Upper lobe of right lung (tissue), 1 donor: Measurements from ENCODE around the gene PDE6C. TPM values are rescaled to one million over a fixed set of nuclear protein-coding genes. Genes with fewer than 3 reads are reported as not detected.
A peak's percentile ranks its signal among the peaks of the same experiment; 100 is the strongest.

Experiments
- ATAC-seq: fragments of 200-7000 bp; cut with Tn5 transposase; one replicate; pipeline ENCODE4 v1.9.1; 2020; ENCODE audit warnings: mild to moderate bottlenecking, moderate library complexity
- DNase-seq: peaks from one replicate; pipeline ENCODE4 v3.0.0-alpha.2; 2020
- H3K27ac ChIP-seq: fragments of 200-600 bp; one replicate; pipeline ENCODE4 v1.8.0; 2022
- H3K27me3 ChIP-seq: fragments of 200-600 bp; one replicate; pipeline ENCODE4 v1.8.0; 2022; ENCODE audit warnings: mild to moderate bottlenecking
- H3K36me3 ChIP-seq: fragments of 200-600 bp; one replicate; pipeline ENCODE4 v1.8.0; 2022
- H3K4me1 ChIP-seq: fragments of 200-600 bp; one replicate; pipeline ENCODE4 v1.8.0; 2022
- H3K4me3 ChIP-seq: fragments of 200-600 bp; one replicate; pipeline ENCODE4 v1.8.0; 2022; ENCODE audit warnings: mild to moderate bottlenecking
- H3K9me3 ChIP-seq: fragments of 200-600 bp; one replicate; pipeline ENCODE4 v1.8.0; 2022
- CTCF ChIP-seq: fragments of 200-600 bp; IDR thresholded peaks from one replicate; pipeline ENCODE4 v1.8.0; 2022; ENCODE audit warnings: antibody characterized with exemption
- intact Hi-C: fragments of 100-400 bp; cut with DNase I; formaldehyde crosslinking; loops from one replicate; pipeline ENCODE4 v1.11.0; 2022
- long read RNA-seq: library from polyadenylated mRNA; unstranded; transcript quantifications from one replicate; pipeline ENCODE4 v2.0.0, GENCODE V29; 2021
- total RNA-seq: library from RNA; stranded (reverse); fragmentation: NEBNext Ultra II Directional; extraction: Animal tissue kit (Norgen Biotek cat#: 25700); gene quantifications from one replicate; pipeline ENCODE4 v1.2.1, GENCODE V29; 2021
- donor health status: DM: no; HTN: yes; CAD: no; lungs with severe emphysema.

The PDE6C gene
- not detected for total RNA-seq
- long read RNA-seq, partial matches to known transcripts = 0 of 1 reads
- long read RNA-seq, other reads (novel, unspliced or antisense) = 1 of 1 reads

GRCh38 chr10:93612311-93612710 lies at the start of gene PDE6C:
Gene PDE6C, plus strand, starts transcription at chr10:93612537. Its CDS starts 189 bp downstream, at chr10:93612726.
- DNase-seq (no peak), ATAC-seq (no peak)
- intact Hi-C loops = no loop called here
- H3K36me3 ChIP-seq = no peaks in the 10 kb centered on the region
- peaks cover 9% of the 10 kb centered on the region for H3K27me3 ChIP-seq
- H3K27ac ChIP-seq = no peak within 1 kb of the TSS
- no peaks in the 10 kb centered on the region for H3K4me1 ChIP-seq
- no peak within 1 kb of the TSS for H3K4me3 ChIP-seq
- TF ChIP-seq CTCF = no peak
- H3K9me3 ChIP-seq = no peaks in the 10 kb centered on the region

GRCh38 chr10:93565446-93565845 lies 46.9 kb upstream of the PDE6C start:
- intact Hi-C loops = no loop called here
- ATAC-seq (peak; percentile 83), DNase-seq (peak; percentile 77)
- H3K9me3 ChIP-seq = no peaks in the 10 kb centered on the region
- H3K36me3 ChIP-seq = no peaks in the 10 kb centered on the region
- H3K27me3 ChIP-seq = peaks cover 34% of the 10 kb centered on the region
- H3K4me1 ChIP-seq = no peaks in the 10 kb centered on the region
- H3K4me3 ChIP-seq = no peak overlapping the region
- no peak overlapping the region for H3K27ac ChIP-seq
- TF ChIP-seq CTCF = no peak

- DNase-seq = peak; percentile 85
- Histone ChIP-seq H3K36me3 (no peaks in the 10 kb centered on the region), H3K4me3 (peak within 1 kb of the TSS; percentile 40), H3K9me3 (no peaks in the 10 kb centered on the region), H3K27ac (no peak within 1 kb of the TSS), H3K27me3 (peaks cover 34% of the 10 kb centered on the region), H3K4me1 (no peaks in the 10 kb centered on the region)
- TF ChIP-seq CTCF = no peak
- intact Hi-C loops = no loop called here
- peak; percentile 85 for ATAC-seq
Observed at GRCh38 chr10:93566435-93567276, 45.7 kb upstream of the PDE6C start, which contains the start of gene FFAR4. Gene FFAR4, plus strand, starts transcription at chr10:93566665. Its CDS starts 56 bp downstream, at chr10:93566721.

- Histone ChIP-seq H3K9me3 (no peaks in the 10 kb centered on the region), H3K4me3 (peak overlapping the region; percentile 40), H3K4me1 (no peaks in the 10 kb centered on the region), H3K36me3 (no peaks in the 10 kb centered on the region), H3K27me3 (peaks cover 37% of the 10 kb centered on the region), H3K27ac (no peak overlapping the region)
- intact Hi-C loops = no loop called here
- no peak for ATAC-seq
- no peak for TF ChIP-seq CTCF
- DNase-seq = no peak
Observed at GRCh38 chr10:93567277-93568104, 44.8 kb upstream of the PDE6C start.

GRCh38 chr10:93568105-93568390 lies 44.3 kb upstream of the PDE6C start:
- no peak for ATAC-seq
- Histone ChIP-seq H3K36me3 (no peaks in the 10 kb centered on the region), H3K27me3 (peaks cover 37% of the 10 kb centered on the region), H3K9me3 (no peaks in the 10 kb centered on the region), H3K4me3 (peak overlapping the region; percentile 40), H3K27ac (no peak overlapping the region), H3K4me1 (peaks cover 5% of the 10 kb centered on the region)
- TF ChIP-seq CTCF = no peak
- DNase-seq = no peak
- intact Hi-C loops = no loop called here
